HEK293T (cell line): Measurements from ENCODE around the gene UGT1A6.
"Not testable (repeated sequence)": the region's sequence is repeated elsewhere in the genome, so short reads cannot be mapped to it uniquely, and the experiment has no call there.

Source experiments
- CTCF ChIA-PET: fragments of 350-600 bp; formaldehyde crosslinking; extraction: SDS; loops from one replicate; lab custom pipeline; 2021; ENCODE audit warnings: antibody characterized with exemption, inconsistent platforms; lab: Yijun Ruan, JAX
- POLR2A ChIA-PET: fragments of 350-600 bp; formaldehyde crosslinking; extraction: SDS; loops from one replicate; lab custom pipeline; 2020; ENCODE audit warnings: antibody characterized with exemption, inconsistent platforms; lab: Yijun Ruan, JAX
- DNase-seq: peaks from one replicate; pipeline ENCODE4 v3.0.0; 2012; ENCODE audit warnings: mixed read lengths; ENCODE audit errors: extremely low spot score
- ARNT ChIP-seq: fragments of 450-650 bp; IDR thresholded peaks from 2 replicates; pipeline ENCODE4 v1.6.1; 2017; ENCODE audit warnings: mild to moderate bottlenecking
- BHLHE40 ChIP-seq: fragments of 450-650 bp; IDR thresholded peaks from 2 replicates; pipeline ENCODE4 v1.6.1; 2016; ENCODE audit warnings: mild to moderate bottlenecking, moderate library complexity, borderline replicate concordance
- CTBP1 ChIP-seq: fragments of 450-650 bp; IDR thresholded peaks from 2 replicates; pipeline ENCODE4 v1.6.1; 2016; ENCODE audit warnings: borderline replicate concordance
- ELF4 ChIP-seq: fragments of 450-650 bp; IDR thresholded peaks from 2 replicates; pipeline ENCODE4 v1.6.1; 2017; ENCODE audit warnings: antibody characterized with exemption
- FOXA1 ChIP-seq: fragments of 450-650 bp; IDR thresholded peaks from 2 replicates; pipeline ENCODE4 v1.6.1; 2016; ENCODE audit warnings: mild to moderate bottlenecking
- FOXK2 ChIP-seq: fragments of 450-650 bp; IDR thresholded peaks from 2 replicates; pipeline ENCODE4 v1.6.1; 2016; ENCODE audit warnings: mild to moderate bottlenecking
- FOXM1 ChIP-seq: fragments of 450-650 bp; IDR thresholded peaks from 2 replicates; pipeline ENCODE4 v1.6.1; 2017; ENCODE audit warnings: mild to moderate bottlenecking, borderline replicate concordance
- HDGF ChIP-seq: fragments of 450-650 bp; IDR thresholded peaks from 2 replicates; pipeline ENCODE4 v1.6.1; 2017; ENCODE audit warnings: antibody characterized with exemption, borderline replicate concordance
- L3MBTL2 ChIP-seq: fragments of 450-650 bp; conservative IDR thresholded peaks from 2 replicates; pipeline ENCODE4 v1.6.1; 2016; ENCODE audit warnings: mild to moderate bottlenecking
- LEF1 ChIP-seq: fragments of 450-650 bp; IDR thresholded peaks from 2 replicates; pipeline ENCODE4 v1.6.1; 2017; ENCODE audit warnings: mild to moderate bottlenecking, borderline replicate concordance
- NFRKB ChIP-seq: fragments of 450-650 bp; IDR thresholded peaks from 2 replicates; pipeline ENCODE4 v1.6.1; 2016; ENCODE audit warnings: mild to moderate bottlenecking, moderate library complexity
- PKNOX1 ChIP-seq: fragments of 450-650 bp; IDR thresholded peaks from 2 replicates; pipeline ENCODE4 v1.6.1; 2016
- SP1 ChIP-seq: fragments of 450-650 bp; IDR thresholded peaks from 2 replicates; pipeline ENCODE4 v1.6.1; 2017
- SUZ12 ChIP-seq: fragments of 450-650 bp; IDR thresholded peaks from 2 replicates; pipeline ENCODE4 v1.6.1; 2016; ENCODE audit warnings: mild to moderate bottlenecking
- TARDBP ChIP-seq: fragments of 450-650 bp; IDR thresholded peaks from 2 replicates; pipeline ENCODE4 v1.6.1; 2016
- ZNF384 ChIP-seq: fragments of 450-650 bp; IDR thresholded peaks from 2 replicates; pipeline ENCODE4 v1.6.1; 2016

The UGT1A6 gene

GRCh38 chr2:233692648-233693047 lies at the start of gene UGT1A6:
Gene UGT1A6 (plus strand): TSS chr2:233692890. CDS start chr2:233693005, 115 bp downstream.
- ChIA-PET CTCF (no interaction called here), POLR2A (no interaction called here)

GRCh38 chr2:233643128-233643527 lies 49.6 kb upstream of the UGT1A6 start:
- CTCF ChIA-PET: no interaction called here
- TF ChIP-seq ELF4 (no peak), L3MBTL2 (no peak), SUZ12 (no peak), FOXM1 (no peak), HDGF (no peak), PKNOX1 (no peak)
- POLR2A ChIA-PET: no interaction called here
- DNase-seq: peak; percentile 5

More at GRCh38 chr2:233692648-233693047, at the start of gene UGT1A6:
- DNase-seq: no peak
- TF ChIP-seq ZNF384 (no peak), FOXK2 (no peak), L3MBTL2 (no peak), PKNOX1 (no peak), SP1 (no peak), FOXA1 (no peak), FOXM1 (no peak), TARDBP (no peak), SUZ12 (no peak), ELF4 (no peak), NFRKB (no peak), HDGF (no peak), LEF1 (no peak), BHLHE40 (no peak), CTBP1 (no peak), ARNT (no peak)

GRCh38 chr2:233646033-233646432 lies 46.7 kb upstream of the UGT1A6 start:
- POLR2A ChIA-PET: not testable (repeated sequence)

GRCh38 chr2:233650981-233651380 lies 41.7 kb upstream of the UGT1A6 start:
- TF ChIP-seq NFRKB (no peak), ARNT (no peak), ELF4 (no peak), CTBP1 (no peak), HDGF (no peak), SUZ12 (no peak), LEF1 (no peak), L3MBTL2 (no peak), BHLHE40 (no peak)
- POLR2A ChIA-PET: no interaction called here
- CTCF ChIA-PET: no interaction called here
- DNase-seq: no peak

More at GRCh38 chr2:233646033-233646432, 46.7 kb upstream of the UGT1A6 start:
- DNase-seq, CTCF ChIA-PET: not testable (repeated sequence)

- ChIA-PET CTCF (no interaction called here), POLR2A (no interaction called here)
- no peak for TF ChIP-seq TARDBP
- TF ChIP-seq L3MBTL2: no peak
- no peak for TF ChIP-seq NFRKB
- no peak for TF ChIP-seq ELF4
- TF ChIP-seq FOXM1: no peak
- TF ChIP-seq FOXA1: no peak
- no peak for TF ChIP-seq HDGF
- no peak for TF ChIP-seq PKNOX1
- TF ChIP-seq ZNF384: no peak
- TF ChIP-seq CTBP1: no peak
- no peak for TF ChIP-seq ARNT
- TF ChIP-seq FOXK2: no peak
- TF ChIP-seq SP1: no peak
- no peak for TF ChIP-seq BHLHE40
- no peak for TF ChIP-seq LEF1
- no peak for TF ChIP-seq SUZ12
- DNase-seq: no peak
Observed at GRCh38 chr2:233651430-233651829, 41.3 kb upstream of the UGT1A6 start.

GRCh38 chr2:233654501-233654900 lies 38.2 kb upstream of the UGT1A6 start:
- DNase-seq: no peak
- POLR2A ChIA-PET: no interaction called here
- TF ChIP-seq LEF1 (no peak), NFRKB (no peak), PKNOX1 (no peak), FOXA1 (no peak), SUZ12 (no peak), BHLHE40 (no peak)
- CTCF ChIA-PET: no interaction called here
